Glutamatergic neuron (in vitro differentiated cells): ENCODE measurements around the gene RB1. TPM values are rescaled to one million over a fixed set of nuclear protein-coding genes. Genes with fewer than 3 reads are reported as not detected.
A peak's percentile ranks its signal among the peaks of the same experiment; 100 is the strongest.

Source experiments
- DNase-seq: peaks from one replicate; pipeline ENCODE4 v3.0.0; 2022
- H3K27ac Mint-ChIP-seq: one replicate; pipeline ENCODE4 v1.8.0; 2020; ENCODE audit warnings: mild to moderate bottlenecking, mixed read lengths, inconsistent platforms; ENCODE audit not compliant: unreplicated experiment
- H3K27me3 Mint-ChIP-seq: one replicate; pipeline ENCODE4 v1.8.0; 2020; ENCODE audit warnings: mild to moderate bottlenecking, moderate library complexity, mixed read lengths, inconsistent platforms; ENCODE audit not compliant: unreplicated experiment
- H3K36me3 Mint-ChIP-seq: one replicate; pipeline ENCODE4 v1.8.0; 2020; ENCODE audit warnings: mild to moderate bottlenecking, mixed read lengths, inconsistent platforms; ENCODE audit not compliant: unreplicated experiment
- H3K4me1 Mint-ChIP-seq: one replicate; pipeline ENCODE4 v1.8.0; 2020; ENCODE audit warnings: mild to moderate bottlenecking, low read depth, mixed read lengths, inconsistent platforms; ENCODE audit not compliant: unreplicated experiment
- H3K4me3 Mint-ChIP-seq: one replicate; pipeline ENCODE4 v1.8.0; 2020; ENCODE audit warnings: mild to moderate bottlenecking, mixed read lengths, inconsistent platforms; ENCODE audit not compliant: unreplicated experiment
- H3K9me3 Mint-ChIP-seq: one replicate; pipeline ENCODE4 v1.8.0; 2020; ENCODE audit warnings: mild to moderate bottlenecking, moderate library complexity, mixed read lengths, inconsistent platforms; ENCODE audit not compliant: unreplicated experiment
- CTCF ChIP-seq: fragments of 200-600 bp; sonication (generic); IDR thresholded peaks from one replicate; pipeline ENCODE4 v1.5.0; 2021; ENCODE audit not compliant: partially characterized antibody, unreplicated experiment
- total RNA-seq: library from RNA; stranded (reverse); fragmentation: NEBNext Ultra II Directional; extraction: Animal tissue kit (Norgen Biotek cat#: 25700); gene quantifications from one replicate; pipeline ENCODE4 v1.2.1, GENCODE V29; 2021; ENCODE audit not compliant: unreplicated experiment

RB1 gene
- total RNA-seq, 1 donor from 2014 or later: 50.3 TPM

- Mint-ChIP-seq H3K27ac (no peak overlapping the region), H3K36me3 (no peaks in the 10 kb centered on the region), H3K9me3 (no peaks in the 10 kb centered on the region), H3K27me3 (no peaks in the 10 kb centered on the region), H3K4me3 (no peak overlapping the region), H3K4me1 (peaks cover 12% of the 10 kb centered on the region)
- TF ChIP-seq CTCF: no peak
- DNase-seq: no peak
Observed at GRCh38 chr13:48518083-48518482, 214.5 kb downstream of the RB1 start.

GRCh38 chr13:48526286-48526685, 222.7 kb downstream of the RB1 start:
- DNase-seq: no peak
- no peak for TF ChIP-seq CTCF
- H3K27me3 Mint-ChIP-seq: no peaks in the 10 kb centered on the region
- no peaks in the 10 kb centered on the region for H3K9me3 Mint-ChIP-seq
- no peak overlapping the region for H3K4me3 Mint-ChIP-seq
- H3K4me1 Mint-ChIP-seq: peaks cover 8% of the 10 kb centered on the region
- H3K27ac Mint-ChIP-seq: no peak overlapping the region
- no peaks in the 10 kb centered on the region for H3K36me3 Mint-ChIP-seq

GRCh38 chr13:48527955-48528354, 224.4 kb downstream of the RB1 start:
- H3K27ac Mint-ChIP-seq: no peak overlapping the region
- H3K4me1 Mint-ChIP-seq: peaks cover 4% of the 10 kb centered on the region
- H3K4me3 Mint-ChIP-seq: no peak overlapping the region
- no peak for TF ChIP-seq CTCF
- H3K27me3 Mint-ChIP-seq: peaks cover 5% of the 10 kb centered on the region
- DNase-seq: no peak
- no peaks in the 10 kb centered on the region for H3K36me3 Mint-ChIP-seq
- H3K9me3 Mint-ChIP-seq: no peaks in the 10 kb centered on the region

- DNase-seq: no peak
- Mint-ChIP-seq H3K9me3 (no peaks in the 10 kb centered on the region), H3K4me3 (no peak overlapping the region), H3K4me1 (peaks cover 4% of the 10 kb centered on the region), H3K36me3 (no peaks in the 10 kb centered on the region), H3K27me3 (peaks cover 5% of the 10 kb centered on the region), H3K27ac (no peak overlapping the region)
- no peak for TF ChIP-seq CTCF
Observed at GRCh38 chr13:48528720-48529119, 225.2 kb downstream of the RB1 start.

GRCh38 chr13:48530833-48531232, 227.3 kb downstream of the RB1 start:
- H3K36me3 Mint-ChIP-seq: no peaks in the 10 kb centered on the region
- peak overlapping the region; percentile 28 for H3K4me3 Mint-ChIP-seq
- peaks cover 4% of the 10 kb centered on the region for H3K4me1 Mint-ChIP-seq
- no peak for DNase-seq
- H3K27ac Mint-ChIP-seq: no peak overlapping the region
- TF ChIP-seq CTCF: no peak
- H3K27me3 Mint-ChIP-seq: peaks cover 5% of the 10 kb centered on the region
- H3K9me3 Mint-ChIP-seq: no peaks in the 10 kb centered on the region

Other genes with a start within 250 kb of the RB1 start
- 57.1 TPM for gene MED4, start 208.6 kb upstream of the RB1 start, total RNA-seq
- 236 TPM for gene ITM2B, start 70.5 kb upstream of the RB1 start, total RNA-seq
- 1.1 TPM for gene LPAR6, start 109.4 kb downstream of the RB1 start, total RNA-seq
- gene RCBTB2, start 229.3 kb downstream of the RB1 start, total RNA-seq: 7.4 TPM